Epithelial cell of proximal tubule (primary cell): ENCODE data around the gene CHAF1B. TPM values are rescaled to one million over a fixed set of nuclear protein-coding genes. Genes with fewer than 3 reads are reported as not detected.

Experiments used
- DNase-seq: peaks from one replicate; pipeline ENCODE4 v3.0.0-alpha.2; 2011; ENCODE audit warnings: low read depth
- H3K4me3 ChIP-seq: 2 replicates; pipeline ENCODE4 v1.5.1; 2011; ENCODE audit warnings: low read depth, mild to moderate bottlenecking, low read length
- CTCF ChIP-seq: conservative IDR thresholded peaks from 2 replicates; pipeline ENCODE4 v1.5.1; 2012; ENCODE audit warnings: low read depth, mild to moderate bottlenecking, low read length
- total RNA-seq: library from RNA; depleted of rRNA; stranded (reverse); fragments of >200 nt; gene quantifications from 2 replicates; pipeline ENCODE4 v1.2.3, GENCODE V29; 2015

Gene CHAF1B
- total RNA-seq, 1 donor from 2014 or later = 8.5 TPM

DNA sequence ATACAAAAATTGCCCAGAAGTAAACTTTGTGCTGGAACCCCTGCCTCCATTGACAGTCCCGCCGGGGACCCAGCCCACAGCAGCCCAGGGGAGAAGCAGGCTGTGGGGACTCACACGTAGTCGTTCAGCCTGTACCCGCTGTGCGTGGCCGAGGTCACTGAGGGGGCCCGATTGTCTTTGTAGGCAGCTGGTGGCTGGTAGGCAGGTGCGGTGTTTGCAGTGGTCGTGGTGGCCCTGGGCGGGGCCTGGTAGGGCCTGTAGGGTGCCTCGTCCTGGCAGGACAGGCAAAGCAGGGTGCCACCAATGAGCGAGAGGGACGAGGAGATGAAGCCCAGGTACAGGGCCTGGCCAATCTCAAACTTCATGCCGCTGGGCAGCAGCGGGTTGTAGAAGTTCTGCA lies 75.7 kb downstream of the CHAF1B start:
- DNase-seq = no peak
- no peak for TF ChIP-seq CTCF

DNA sequence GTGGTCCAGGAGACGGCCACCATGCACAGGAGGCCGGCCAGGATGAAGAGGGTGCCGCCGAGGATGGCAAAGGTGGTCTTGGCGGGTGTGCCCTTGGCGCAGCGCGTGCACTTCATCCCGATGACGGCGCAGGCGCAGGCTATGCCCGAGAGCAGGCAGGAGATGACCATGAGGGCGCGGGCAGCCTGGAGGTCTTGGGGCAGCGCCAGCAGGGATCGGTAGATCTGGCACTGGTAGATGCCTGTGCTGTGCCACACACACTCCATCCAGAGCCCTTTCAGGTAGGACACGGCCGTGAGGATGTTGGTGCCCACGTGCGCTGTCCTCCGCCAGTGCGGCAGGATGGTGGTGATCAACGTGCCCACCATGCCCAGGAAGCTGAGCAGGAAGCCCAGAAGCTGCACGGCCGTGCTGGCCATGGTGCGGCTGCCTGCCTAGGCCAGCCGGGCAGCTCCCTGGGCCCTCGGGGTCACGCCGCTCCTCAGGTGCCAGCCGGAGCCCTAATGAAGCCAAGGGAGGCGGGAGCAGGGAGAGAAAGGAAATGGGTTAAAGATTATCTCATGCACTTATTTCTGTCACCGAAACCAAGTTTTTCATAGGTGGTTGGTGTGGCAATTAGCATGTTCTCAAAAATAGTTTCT lies 76.2 kb downstream of the CHAF1B start:
- DNase-seq = no peak
- TF ChIP-seq CTCF = no peak
- peak overlapping the region; percentile 46 for H3K4me3 ChIP-seq

More for the DNA sequence above, 75.7 kb downstream of the CHAF1B start:
- peak overlapping the region; percentile 46 for H3K4me3 ChIP-seq

- H3K4me3 ChIP-seq = peak overlapping the region; percentile 46
- DNase-seq = peak; percentile 63
- TF ChIP-seq CTCF = peak; percentile 21
These were observed 76.8 kb downstream of the CHAF1B start for GRCh38 chr21:36461918-36462486.

GRCh38 chr21:36463204-36463603 lies 78.0 kb downstream of the CHAF1B start:
- DNase-seq = no peak
- H3K4me3 ChIP-seq = no peak overlapping the region
- TF ChIP-seq CTCF = no peak

DNA sequence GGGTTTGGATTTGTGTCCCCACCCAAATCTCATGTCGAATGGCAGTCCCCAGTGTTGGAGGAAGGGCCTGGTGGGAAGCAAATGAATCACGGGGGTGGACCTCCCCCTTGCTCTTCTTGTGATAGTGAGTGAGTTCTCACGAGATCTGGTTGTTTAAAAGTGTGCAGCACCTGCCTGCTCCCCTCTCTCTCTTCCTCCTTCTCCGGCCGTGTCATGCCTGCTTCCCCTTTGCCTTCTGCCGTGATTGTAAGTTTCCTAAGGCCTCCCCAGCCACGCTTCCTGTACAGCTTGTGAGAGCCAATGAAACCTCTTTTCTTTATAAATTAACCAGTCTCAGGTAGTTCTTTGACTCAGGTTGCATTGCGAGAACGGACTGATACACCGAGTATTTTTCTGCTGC lies 78.8 kb downstream of the CHAF1B start:
- no peak for TF ChIP-seq CTCF
- no peak for DNase-seq
- H3K4me3 ChIP-seq = no peak overlapping the region

GRCh38 chr21:36464590-36464989 lies 79.4 kb downstream of the CHAF1B start:
- H3K4me3 ChIP-seq = no peak overlapping the region
- no peak for DNase-seq
- no peak for TF ChIP-seq CTCF

DNA sequence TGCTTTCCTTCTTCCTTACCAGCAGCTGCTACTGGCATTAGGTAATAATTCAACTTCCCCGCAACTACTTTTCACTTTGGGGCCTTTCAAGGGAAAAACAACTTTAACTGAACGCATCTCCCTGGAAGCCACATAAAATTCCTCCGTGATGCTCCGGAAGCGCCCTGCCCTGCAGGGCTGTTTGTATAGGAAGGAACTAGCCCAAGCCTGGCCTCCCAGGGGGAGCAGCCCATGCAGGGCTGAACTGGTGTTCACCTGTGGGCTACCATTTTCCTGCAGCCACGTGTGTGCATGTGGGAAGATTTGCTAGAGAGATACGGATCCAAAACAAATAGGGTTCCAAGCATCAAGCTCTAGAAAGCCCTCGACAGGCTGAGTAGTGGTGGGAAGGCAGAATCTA lies 80.3 kb downstream of the CHAF1B start:
- DNase-seq = no peak
- H3K4me3 ChIP-seq = no peak overlapping the region

More for the DNA sequence above, 80.3 kb downstream of the CHAF1B start:
- no peak for TF ChIP-seq CTCF
